Endothelial cell of umbilical vein (primary cell): ENCODE data around the gene LRP5. TPM values are rescaled to one million over a fixed set of nuclear protein-coding genes. Genes with fewer than 3 reads are reported as not detected.

Experiments
- BruUV-seq: library from RNA; stranded (reverse); fragments of 400-500 nt; replicated peaks from 2 replicates; lab custom pipeline; 2021; lab: Mats Ljungman, UMichigan
- CTCF ChIA-PET: fragments of 300-600, 350-600 bp; sonication (Branson Sonifier 250); formaldehyde crosslinking; loops from one replicate; lab custom pipeline; 2021; ENCODE audit warnings: antibody characterized with exemption, inconsistent platforms; lab: Charles Lee
- POLR2A ChIA-PET: fragments of 300-600, 350-600 bp; sonication (Branson Sonifier 250); formaldehyde crosslinking; loops from one replicate; lab custom pipeline; 2021; ENCODE audit warnings: antibody characterized with exemption, inconsistent platforms; lab: Charles Lee
- DNase-seq: peaks from one replicate; pipeline ENCODE4 v3.0.0-alpha.2; 2011; ENCODE audit warnings: low read depth, low spot score
- FAIRE-seq: peaks from 2 replicates; lab custom pipeline; 2011; peaks lifted over from hg19 to GRCh38; lab: Jason Lieb, UNC
- H2AFZ ChIP-seq: 2 replicates; pipeline ENCODE4 v1.6.0; 2012; ENCODE audit warnings: low read depth, low read length, control low read depth, inconsistent platforms
- H3K27ac ChIP-seq: 2 replicates; pipeline ENCODE4 v1.5.1; 2011; ENCODE audit warnings: low read depth, mild to moderate bottlenecking, control low read depth, low read length, moderate library complexity; ENCODE audit not compliant: insufficient read depth
- H3K27me3 ChIP-seq, 2 experiments: 2 replicates each; pipeline versions ENCODE4 v1.6.0 to v1.6.1; 2011; ENCODE audit warnings: low read length in 2 of 2, mixed read lengths in 1 of 2; ENCODE audit not compliant: control insufficient read depth in 2 of 2, insufficient read depth in 2 of 2
- H3K36me3 ChIP-seq, 2 experiments: 2 replicates in 1 of 2; 3 replicates in 1 of 2; pipeline ENCODE4 v1.5.1; 2011; ENCODE audit warnings: low read length in 2 of 2, mild to moderate bottlenecking in 1 of 2, moderate library complexity in 1 of 2; ENCODE audit not compliant: control insufficient read depth in 2 of 2, insufficient read depth in 2 of 2; ENCODE audit errors: extremely low read depth in 1 of 2
- H3K4me1 ChIP-seq: 3 replicates; pipeline ENCODE4 v1.5.1; 2011; ENCODE audit warnings: mild to moderate bottlenecking, low read length; ENCODE audit not compliant: control insufficient read depth, insufficient read depth; ENCODE audit errors: extremely low read depth
- H3K4me2 ChIP-seq: 2 replicates; pipeline ENCODE4 v1.6.1; 2011; ENCODE audit warnings: low read length, control low read depth, mixed read lengths; ENCODE audit not compliant: insufficient read depth
- H3K4me3 ChIP-seq, 3 experiments: fragments of 200-600 bp in 1 of 3; sonication (generic), shearing (Covaris generic) in 1 of 3; replicated peaks in 1 of 3; 2 replicates each; pipeline ENCODE4 v1.5.1; 2011 to 2016; ENCODE audit warnings: control low read depth in 3 of 3, low read length in 3 of 3, mild to moderate bottlenecking in 2 of 3, inconsistent platforms in 1 of 3, low read depth in 1 of 3, moderate library complexity in 1 of 3; ENCODE audit not compliant: insufficient read depth in 1 of 3
- H3K79me2 ChIP-seq: 2 replicates; pipeline ENCODE4 v1.6.0; 2012; ENCODE audit warnings: low read length, inconsistent platforms; ENCODE audit not compliant: control insufficient read depth, insufficient read depth
- H3K9ac ChIP-seq: replicated peaks from 2 replicates; pipeline ENCODE3; 2011; ENCODE audit warnings: low read length, control low read depth; ENCODE audit not compliant: insufficient read depth; ENCODE audit errors: extremely low read depth
- H3K9me1 ChIP-seq: replicated peaks from 3 replicates; pipeline ENCODE4 v1.6.0; 2011; ENCODE audit warnings: mild to moderate bottlenecking, low read length; ENCODE audit not compliant: control insufficient read depth, insufficient read depth; ENCODE audit errors: extremely low read depth
- H3K9me3 ChIP-seq: replicated peaks from 2 replicates; pipeline ENCODE4 v1.5.1; 2012; ENCODE audit warnings: low read length, inconsistent platforms; ENCODE audit not compliant: control insufficient read depth, insufficient read depth
- H4K20me1 ChIP-seq: replicated peaks from 2 replicates; pipeline ENCODE3; 2011; ENCODE audit warnings: mild to moderate bottlenecking, low read length; ENCODE audit not compliant: control insufficient read depth, insufficient read depth; ENCODE audit errors: extremely low read depth
- EZH2 ChIP-seq: IDR thresholded peaks from 2 replicates; pipeline ENCODE4 v1.6.1; 2012; ENCODE audit warnings: borderline replicate concordance, low read depth, mild to moderate bottlenecking, moderate library complexity, low read length, inconsistent platforms; ENCODE audit not compliant: severe bottlenecking
- FOS ChIP-seq: IDR thresholded peaks from 2 replicates; pipeline ENCODE4 v1.6.1; 2011; ENCODE audit warnings: mild to moderate bottlenecking, low read length, moderate library complexity, borderline replicate concordance; ENCODE audit not compliant: insufficient read depth
- GATA2 ChIP-seq: IDR thresholded peaks from 2 replicates; pipeline ENCODE4 v1.7.0; 2011; ENCODE audit warnings: low read depth, mild to moderate bottlenecking, moderate library complexity, mixed read lengths, low read length; ENCODE audit not compliant: insufficient read length, insufficient read depth
- JUN ChIP-seq: IDR thresholded peaks from 2 replicates; pipeline ENCODE4 v1.6.1; 2011; ENCODE audit warnings: borderline replicate concordance, low read depth; ENCODE audit not compliant: insufficient read length, insufficient read depth
- MAX ChIP-seq: IDR thresholded peaks from 2 replicates; pipeline ENCODE4 v1.6.1; 2011; ENCODE audit not compliant: insufficient read depth, insufficient read length
- MYC ChIP-seq: IDR thresholded peaks from one replicate; pipeline ENCODE4 v1.6.1; 2011; ENCODE audit warnings: mild to moderate bottlenecking, low read depth, low read length
- POLR2A ChIP-seq: IDR thresholded peaks from 2 replicates; pipeline ENCODE4 v1.6.1; 2012; ENCODE audit warnings: low read depth, mild to moderate bottlenecking, control low read depth, low read length
- POLR2AphosphoS5 ChIP-seq: IDR thresholded peaks from 2 replicates; pipeline ENCODE4 v1.6.1; 2012; ENCODE audit warnings: low read depth, mild to moderate bottlenecking, control low read depth, low read length, moderate library complexity; ENCODE audit not compliant: insufficient read depth
- dilution Hi-C: fragments of 300-500 bp; cut with MboI; formaldehyde crosslinking; loops from one replicate; pipeline ENCODE4 v1.15.0; 2019; ENCODE audit warnings: low sequenced_read_pairs; ENCODE audit not compliant: extremely low pct_ligation_motif_present
- intact Hi-C: fragments of 100-400 bp; cut with micrococcal nuclease; formaldehyde crosslinking; loops from one replicate; pipeline ENCODE4 v1.10.0; 2022
- polyA plus RNA-seq, 4 experiments: library from polyadenylated mRNA; depleted of rRNA in 3 of 4; stranded (reverse) in 3 of 4; unstranded in 1 of 4; fragments of >200 nt; gene quantifications; 2 replicates each; pipeline versions ENCODE4 v1.2.1 to v1.2.3, GENCODE V29; 2011 to 2012; ENCODE audit warnings: missing spikeins in 1 of 4
- total RNA-seq: library from RNA; stranded (reverse); gene quantifications from 2 replicates; pipeline ENCODE4 v1.2.3, GENCODE V29; 2021
- TF ChIP-seq, protein P1 (sequence below), 2 donors: IDR thresholded peaks; 1 replicate in 1 of 2; 2 replicates in 1 of 2; pipeline ENCODE4 v1.5.1; 2011; ENCODE audit warnings: low read length in 2 of 2, mild to moderate bottlenecking in 2 of 2, moderate library complexity in 2 of 2, control low read depth in 1 of 2, inconsistent platforms in 1 of 2, low read depth in 1 of 2; ENCODE audit not compliant: insufficient read depth in 1 of 2; ENCODE audit errors: extremely low read depth in 1 of 2

Gene LRP5
- total and polyA plus RNA-seq, 2 donors (not counting 3 experiments of a cell fraction or from before 2014, with no cell fraction given) = 35.1 to 51.8 TPM

GRCh38 chr11:68296344-68297051 lies 15.9 kb upstream of the LRP5 start:
- no peak overlapping the region for H3K4me2 ChIP-seq
- TF ChIP-seq GATA2 (no peak), EZH2 (no peak), POLR2A (no peak), MAX (no peak), MYC (no peak), FOS (no peak), POLR2AphosphoS5 (no peak), JUN (no peak)
- TF ChIP-seq, protein P1, sequence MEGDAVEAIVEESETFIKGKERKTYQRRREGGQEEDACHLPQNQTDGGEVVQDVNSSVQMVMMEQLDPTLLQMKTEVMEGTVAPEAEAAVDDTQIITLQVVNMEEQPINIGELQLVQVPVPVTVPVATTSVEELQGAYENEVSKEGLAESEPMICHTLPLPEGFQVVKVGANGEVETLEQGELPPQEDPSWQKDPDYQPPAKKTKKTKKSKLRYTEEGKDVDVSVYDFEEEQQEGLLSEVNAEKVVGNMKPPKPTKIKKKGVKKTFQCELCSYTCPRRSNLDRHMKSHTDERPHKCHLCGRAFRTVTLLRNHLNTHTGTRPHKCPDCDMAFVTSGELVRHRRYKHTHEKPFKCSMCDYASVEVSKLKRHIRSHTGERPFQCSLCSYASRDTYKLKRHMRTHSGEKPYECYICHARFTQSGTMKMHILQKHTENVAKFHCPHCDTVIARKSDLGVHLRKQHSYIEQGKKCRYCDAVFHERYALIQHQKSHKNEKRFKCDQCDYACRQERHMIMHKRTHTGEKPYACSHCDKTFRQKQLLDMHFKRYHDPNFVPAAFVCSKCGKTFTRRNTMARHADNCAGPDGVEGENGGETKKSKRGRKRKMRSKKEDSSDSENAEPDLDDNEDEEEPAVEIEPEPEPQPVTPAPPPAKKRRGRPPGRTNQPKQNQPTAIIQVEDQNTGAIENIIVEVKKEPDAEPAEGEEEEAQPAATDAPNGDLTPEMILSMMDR (IDR thresholded peaks at IDR 0.05; ENCODE audit: extremely low read depth in 1 of 2, insufficient read depth in 1 of 2, low read depth in 1 of 2, low read length in 2 of 2) = no peak
- no TSS peak for BruUV-seq
- peaks cover 4% of the 10 kb centered on the region for H3K4me1 ChIP-seq
- H3K27ac ChIP-seq = no peak overlapping the region
- no peaks in the 10 kb centered on the region for H3K9me1 ChIP-seq
- H4K20me1 ChIP-seq = no peaks in the 10 kb centered on the region
- H3K79me2 ChIP-seq = no peaks in the 10 kb centered on the region
- no peaks in the 10 kb centered on the region for H3K36me3 ChIP-seq
- peaks cover 0 to 2% of the 10 kb centered on the region in 2 experiments for H3K27me3 ChIP-seq
- H3K9me3 ChIP-seq = no peaks in the 10 kb centered on the region
- H3K4me3 ChIP-seq = no peak overlapping the region
- intact Hi-C loops (loop anchor here (1.0 to 2.0 kb wide), 5 partner anchors 25 to 151 kb away; partner anchors contain the start of gene C11orf24), dilution Hi-C loops (no loop called here)
- DNase-seq (no peak), FAIRE-seq (no peak)
- H3K9ac ChIP-seq = no peak overlapping the region
- H2AFZ ChIP-seq = no peak overlapping the region
- ChIA-PET CTCF (interaction anchor here (0.9 to 7.1 kb wide), 14 partner anchors 8 to 395 kb away, joined by 3 to 152 read pairs (median 10); partner anchors contain the start of gene C11orf24), POLR2A (interaction anchor here (1.4 kb wide), 1 partner anchor 25 kb away, joined by 4 read pairs; the partner anchor contains the start of gene C11orf24)
